ENCODE measurements around the gene TRAPPC14.
A peak's percentile ranks its signal among the peaks of the same experiment; 100 is the strongest.

The TRAPPC14 gene

DNA sequence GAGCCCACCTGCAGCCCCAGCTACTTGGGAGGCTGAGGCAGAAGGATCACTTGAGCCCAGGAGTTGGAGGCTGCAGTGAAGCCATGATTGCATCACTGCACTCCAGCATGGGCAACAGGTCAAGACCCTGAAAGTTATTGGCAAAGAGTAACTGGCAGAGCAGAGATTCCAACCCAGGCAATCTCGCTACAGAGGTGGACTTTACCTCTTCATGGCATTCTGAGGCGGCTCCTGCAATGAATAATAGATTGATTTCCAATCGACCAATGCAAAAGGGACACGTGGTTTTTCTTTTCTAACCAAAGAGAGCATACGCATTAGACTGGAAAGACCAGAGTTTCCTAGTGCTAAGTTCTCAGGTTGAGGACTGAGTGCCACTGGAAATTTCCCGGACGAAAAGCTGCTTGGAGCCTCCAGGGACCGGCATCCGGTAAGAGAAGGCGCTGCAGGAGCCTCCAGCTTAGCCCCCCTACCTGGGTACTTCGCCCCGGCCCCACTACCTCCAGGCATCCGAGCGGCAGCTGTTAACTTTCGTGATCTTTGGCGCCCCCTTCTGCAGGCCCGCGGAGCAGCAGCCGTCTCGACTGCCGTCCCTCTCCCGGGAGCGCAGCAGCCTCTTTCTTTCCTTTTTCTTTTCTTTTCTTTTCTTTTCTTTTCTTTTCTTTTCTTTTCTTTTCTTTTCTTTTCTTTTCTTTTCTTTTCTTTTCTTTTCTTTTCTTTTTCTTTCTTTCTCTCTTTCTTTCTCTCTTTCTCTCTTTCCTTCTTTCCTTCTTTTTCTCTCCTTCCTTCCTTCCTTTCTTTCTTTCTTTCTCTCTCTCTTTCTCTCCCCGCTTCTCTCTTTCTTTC lies 27.7 kb downstream of the TRAPPC14 start (continued):
- TF ChIP-seq ZNF792 (tag by site-specific recombination; IDR thresholded peaks at IDR 0.05) = no peak
- no peak for TF ChIP-seq ZNF510 (tag by site-specific recombination; IDR thresholded peaks at IDR 0.05; ENCODE audit: insufficient replicate concordance)
- TF ChIP-seq, protein P1, sequence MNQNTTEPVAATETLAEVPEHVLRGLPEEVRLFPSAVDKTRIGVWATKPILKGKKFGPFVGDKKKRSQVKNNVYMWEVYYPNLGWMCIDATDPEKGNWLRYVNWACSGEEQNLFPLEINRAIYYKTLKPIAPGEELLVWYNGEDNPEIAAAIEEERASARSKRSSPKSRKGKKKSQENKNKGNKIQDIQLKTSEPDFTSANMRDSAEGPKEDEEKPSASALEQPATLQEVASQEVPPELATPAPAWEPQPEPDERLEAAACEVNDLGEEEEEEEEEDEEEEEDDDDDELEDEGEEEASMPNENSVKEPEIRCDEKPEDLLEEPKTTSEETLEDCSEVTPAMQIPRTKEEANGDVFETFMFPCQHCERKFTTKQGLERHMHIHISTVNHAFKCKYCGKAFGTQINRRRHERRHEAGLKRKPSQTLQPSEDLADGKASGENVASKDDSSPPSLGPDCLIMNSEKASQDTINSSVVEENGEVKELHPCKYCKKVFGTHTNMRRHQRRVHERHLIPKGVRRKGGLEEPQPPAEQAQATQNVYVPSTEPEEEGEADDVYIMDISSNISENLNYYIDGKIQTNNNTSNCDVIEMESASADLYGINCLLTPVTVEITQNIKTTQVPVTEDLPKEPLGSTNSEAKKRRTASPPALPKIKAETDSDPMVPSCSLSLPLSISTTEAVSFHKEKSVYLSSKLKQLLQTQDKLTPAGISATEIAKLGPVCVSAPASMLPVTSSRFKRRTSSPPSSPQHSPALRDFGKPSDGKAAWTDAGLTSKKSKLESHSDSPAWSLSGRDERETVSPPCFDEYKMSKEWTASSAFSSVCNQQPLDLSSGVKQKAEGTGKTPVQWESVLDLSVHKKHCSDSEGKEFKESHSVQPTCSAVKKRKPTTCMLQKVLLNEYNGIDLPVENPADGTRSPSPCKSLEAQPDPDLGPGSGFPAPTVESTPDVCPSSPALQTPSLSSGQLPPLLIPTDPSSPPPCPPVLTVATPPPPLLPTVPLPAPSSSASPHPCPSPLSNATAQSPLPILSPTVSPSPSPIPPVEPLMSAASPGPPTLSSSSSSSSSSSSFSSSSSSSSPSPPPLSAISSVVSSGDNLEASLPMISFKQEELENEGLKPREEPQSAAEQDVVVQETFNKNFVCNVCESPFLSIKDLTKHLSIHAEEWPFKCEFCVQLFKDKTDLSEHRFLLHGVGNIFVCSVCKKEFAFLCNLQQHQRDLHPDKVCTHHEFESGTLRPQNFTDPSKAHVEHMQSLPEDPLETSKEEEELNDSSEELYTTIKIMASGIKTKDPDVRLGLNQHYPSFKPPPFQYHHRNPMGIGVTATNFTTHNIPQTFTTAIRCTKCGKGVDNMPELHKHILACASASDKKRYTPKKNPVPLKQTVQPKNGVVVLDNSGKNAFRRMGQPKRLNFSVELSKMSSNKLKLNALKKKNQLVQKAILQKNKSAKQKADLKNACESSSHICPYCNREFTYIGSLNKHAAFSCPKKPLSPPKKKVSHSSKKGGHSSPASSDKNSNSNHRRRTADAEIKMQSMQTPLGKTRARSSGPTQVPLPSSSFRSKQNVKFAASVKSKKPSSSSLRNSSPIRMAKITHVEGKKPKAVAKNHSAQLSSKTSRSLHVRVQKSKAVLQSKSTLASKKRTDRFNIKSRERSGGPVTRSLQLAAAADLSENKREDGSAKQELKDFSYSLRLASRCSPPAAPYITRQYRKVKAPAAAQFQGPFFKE (tag by site-specific recombination; IDR thresholded peaks at IDR 0.05; ENCODE audit: borderline replicate concordance) = no peak
- TF ChIP-seq ZNF19 (tag by site-specific recombination; IDR thresholded peaks at IDR 0.05; ENCODE audit: low read depth) = no peak
- no peak for TF ChIP-seq ZNF248 (tag by site-specific recombination; IDR thresholded peaks at IDR 0.05)
- TF ChIP-seq, protein P2, sequence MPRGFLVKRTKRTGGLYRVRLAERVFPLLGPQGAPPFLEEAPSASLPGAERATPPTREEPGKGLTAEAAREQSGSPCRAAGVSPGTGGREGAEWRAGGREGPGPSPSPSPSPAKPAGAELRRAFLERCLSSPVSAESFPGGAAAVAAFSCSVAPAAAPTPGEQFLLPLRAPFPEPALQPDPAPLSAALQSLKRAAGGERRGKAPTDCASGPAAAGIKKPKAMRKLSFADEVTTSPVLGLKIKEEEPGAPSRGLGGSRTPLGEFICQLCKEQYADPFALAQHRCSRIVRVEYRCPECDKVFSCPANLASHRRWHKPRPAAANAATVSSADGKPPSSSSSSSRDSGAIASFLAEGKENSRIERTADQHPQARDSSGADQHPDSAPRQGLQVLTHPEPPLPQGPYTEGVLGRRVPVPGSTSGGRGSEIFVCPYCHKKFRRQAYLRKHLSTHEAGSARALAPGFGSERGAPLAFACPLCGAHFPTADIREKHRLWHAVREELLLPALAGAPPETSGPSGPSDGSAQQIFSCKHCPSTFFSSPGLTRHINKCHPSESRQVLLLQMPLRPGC (tag by site-specific recombination; IDR thresholded peaks at IDR 0.05) = no peak
- TF ChIP-seq RBAK (tag by site-specific recombination; IDR thresholded peaks at IDR 0.05) = no peak
- TF ChIP-seq ZNF670 (tag by site-specific recombination; IDR thresholded peaks at IDR 0.05; ENCODE audit: low read depth) = no peak
- TF ChIP-seq ZNF2 (tag by site-specific recombination; IDR thresholded peaks at IDR 0.05) = peak; percentile 71; the same call in 1 of the 2 replicates
- no peak for TF ChIP-seq ZNF555 (tag by site-specific recombination; conservative IDR thresholded peaks at IDR 0.05)
- TF ChIP-seq KLF17 (tag by site-specific recombination; IDR thresholded peaks at IDR 0.05) = no peak
- TF ChIP-seq, protein P3, sequence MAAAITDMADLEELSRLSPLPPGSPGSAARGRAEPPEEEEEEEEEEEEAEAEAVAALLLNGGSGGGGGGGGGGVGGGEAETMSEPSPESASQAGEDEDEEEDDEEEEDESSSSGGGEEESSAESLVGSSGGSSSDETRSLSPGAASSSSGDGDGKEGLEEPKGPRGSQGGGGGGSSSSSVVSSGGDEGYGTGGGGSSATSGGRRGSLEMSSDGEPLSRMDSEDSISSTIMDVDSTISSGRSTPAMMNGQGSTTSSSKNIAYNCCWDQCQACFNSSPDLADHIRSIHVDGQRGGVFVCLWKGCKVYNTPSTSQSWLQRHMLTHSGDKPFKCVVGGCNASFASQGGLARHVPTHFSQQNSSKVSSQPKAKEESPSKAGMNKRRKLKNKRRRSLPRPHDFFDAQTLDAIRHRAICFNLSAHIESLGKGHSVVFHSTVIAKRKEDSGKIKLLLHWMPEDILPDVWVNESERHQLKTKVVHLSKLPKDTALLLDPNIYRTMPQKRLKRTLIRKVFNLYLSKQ (tag by site-specific recombination; IDR thresholded peaks at IDR 0.05; ENCODE audit: borderline replicate concordance) = no peak
- TF ChIP-seq KLF1 (tag by site-specific recombination; IDR thresholded peaks at IDR 0.05) = no peak
- TF ChIP-seq ZBTB1 (tag by site-specific recombination; IDR thresholded peaks at IDR 0.05) = no peak
- TF ChIP-seq ZNF768 (tag by site-specific recombination; IDR thresholded peaks at IDR 0.05) = no peak
- TF ChIP-seq MZF1 (tag by site-specific recombination; IDR thresholded peaks at IDR 0.05; ENCODE audit: borderline replicate concordance) = no peak
- no peak for TF ChIP-seq SETDB1 (IDR thresholded peaks at IDR 0.05; ENCODE audit: insufficient read length, low read length)
- TF ChIP-seq ZNF239 (tag by site-specific recombination; IDR thresholded peaks at IDR 0.05) = no peak
- TF ChIP-seq ZNF488 (tag by site-specific recombination; IDR thresholded peaks at IDR 0.05) = no peak
- TF ChIP-seq ZNF560 (tag by site-specific recombination; IDR thresholded peaks at IDR 0.05; ENCODE audit: borderline replicate concordance) = no peak
- TF ChIP-seq BCL11B (tag by site-specific recombination; IDR thresholded peaks at IDR 0.05; ENCODE audit: low read depth) = no peak
- no peak for TF ChIP-seq ZNF138 (tag by site-specific recombination; IDR thresholded peaks at IDR 0.05; ENCODE audit: borderline replicate concordance)
- TF ChIP-seq SCRT2 (tag by site-specific recombination; IDR thresholded peaks at IDR 0.05) = peak; percentile 98
- no peak for TF ChIP-seq ZFP37 (tag by site-specific recombination; IDR thresholded peaks at IDR 0.05)
- TF ChIP-seq ZNF654 (tag by site-specific recombination; IDR thresholded peaks at IDR 0.05; ENCODE audit: low read depth) = peak; percentile 90
- TF ChIP-seq ZNF114 (tag by site-specific recombination; IDR thresholded peaks at IDR 0.05) = no peak
- peak; percentile 94 for TF ChIP-seq GLIS1 (tag by site-specific recombination; IDR thresholded peaks at IDR 0.05)
- TF ChIP-seq ELK4 (IDR thresholded peaks at IDR 0.05; ENCODE audit: borderline replicate concordance, low read depth, low read length) = no peak

Measured in HEK293 (cell line).